Activated CD4-positive, alpha-beta T cell treated with anti-CD3 and anti-CD28 coated beads, Interleukin-2, amount 50 U/mL, for 16 hours (primary cell): ENCODE data around the gene CACNB3.
A peak's percentile ranks its signal among the peaks of the same experiment; 100 is the strongest.

Experiments used
- DNase-seq: peaks from one replicate; pipeline ENCODE4 v3.0.0-alpha.2; 2020

The CACNB3 gene

DNA sequence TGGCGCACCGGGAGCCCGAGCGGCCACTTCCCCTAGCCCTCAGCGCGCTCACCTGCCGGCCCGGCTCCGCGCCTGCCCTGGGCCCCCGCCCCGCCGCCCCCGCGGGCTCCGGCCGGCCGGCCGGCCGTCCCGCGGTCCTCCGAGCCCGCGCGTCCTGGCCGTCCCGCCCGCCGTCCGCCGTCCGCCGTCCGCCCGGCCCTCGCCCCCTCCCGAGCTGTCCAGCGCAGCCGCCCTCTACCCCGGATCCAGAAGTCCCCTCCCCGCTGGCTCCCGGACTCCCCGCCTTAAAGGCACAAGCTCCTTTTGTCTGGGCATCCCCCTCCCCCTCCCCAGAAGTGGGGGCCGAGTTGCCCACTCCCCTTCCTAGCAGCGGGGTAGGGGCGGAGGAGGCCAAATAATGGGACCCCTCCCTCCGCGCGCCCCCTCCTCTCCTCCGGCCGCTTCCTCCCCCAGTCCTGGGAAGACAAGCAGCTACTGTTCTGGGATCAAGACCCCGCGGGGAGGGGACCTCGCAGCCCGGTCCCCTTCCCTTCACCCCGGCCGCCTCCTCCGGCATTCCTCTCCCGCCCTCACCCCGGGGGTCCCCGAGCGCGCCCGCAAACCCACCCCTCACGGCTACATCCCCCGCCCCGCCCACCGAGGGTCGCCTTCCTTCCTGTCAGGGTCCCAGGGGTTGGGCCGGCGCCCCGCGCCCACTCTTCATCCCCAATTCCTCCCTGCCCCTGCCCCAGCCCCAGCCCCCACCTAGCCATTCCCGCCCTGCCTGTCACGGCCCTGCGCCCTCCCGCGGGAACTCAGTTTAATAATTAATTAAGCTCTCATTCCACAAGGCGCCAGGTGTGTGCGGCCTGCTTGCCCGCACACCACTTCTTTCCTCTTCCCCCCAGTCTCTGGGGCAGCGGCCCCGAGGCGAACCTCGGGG, 29.2 kb upstream of the CACNB3 start, which contains the start of gene ADCY6:
TSS of gene ADCY6 (minus strand) at position 236 of the 922 bp plus-strand sequence. CDS start 5,655 bp downstream, outside the sequence.
- no peak for DNase-seq

DNA sequence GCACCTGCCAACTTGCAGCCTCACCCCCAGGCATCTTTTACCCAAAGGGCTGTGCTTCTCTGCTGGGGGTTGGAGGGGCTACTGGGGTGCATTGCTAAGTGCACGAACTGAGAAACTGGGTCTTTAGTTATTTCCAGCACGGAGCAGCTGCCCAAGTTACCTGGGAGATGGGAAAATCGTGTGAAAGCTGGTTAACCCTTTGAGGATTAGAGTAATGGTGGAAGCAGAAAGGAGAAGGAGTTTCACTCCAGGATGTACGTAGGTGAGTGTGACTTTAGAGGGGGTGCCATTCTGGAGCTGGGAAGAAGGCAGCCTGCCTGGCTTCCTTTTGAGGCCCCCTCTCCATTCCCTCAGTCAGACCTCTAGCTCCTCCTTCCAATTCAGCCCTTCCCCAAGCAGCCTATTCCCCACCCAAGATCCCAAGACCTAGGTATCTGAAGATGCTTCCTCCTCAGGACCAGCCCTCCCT, 28.4 kb upstream of the CACNB3 start:
- no peak for DNase-seq

DNA sequence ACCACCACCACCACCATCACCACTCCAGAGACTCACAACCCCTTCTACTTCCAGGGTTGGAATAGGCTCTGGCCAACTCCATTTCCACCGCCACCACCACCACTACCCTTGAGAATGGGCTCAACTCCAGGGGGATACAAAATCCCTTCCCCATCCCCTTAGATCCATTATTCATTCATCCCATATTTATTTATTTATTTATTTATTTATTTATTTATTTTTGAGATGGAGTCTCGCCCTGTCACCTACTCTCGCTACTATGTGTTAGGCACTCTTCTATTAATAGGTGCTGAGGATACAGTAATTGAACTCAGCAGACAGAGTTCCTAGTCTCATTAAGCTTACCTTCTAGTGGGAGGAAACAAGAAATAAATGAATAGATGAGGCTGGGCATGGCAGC, 24.6 kb upstream of the CACNB3 start:
- DNase-seq = no peak

DNA sequence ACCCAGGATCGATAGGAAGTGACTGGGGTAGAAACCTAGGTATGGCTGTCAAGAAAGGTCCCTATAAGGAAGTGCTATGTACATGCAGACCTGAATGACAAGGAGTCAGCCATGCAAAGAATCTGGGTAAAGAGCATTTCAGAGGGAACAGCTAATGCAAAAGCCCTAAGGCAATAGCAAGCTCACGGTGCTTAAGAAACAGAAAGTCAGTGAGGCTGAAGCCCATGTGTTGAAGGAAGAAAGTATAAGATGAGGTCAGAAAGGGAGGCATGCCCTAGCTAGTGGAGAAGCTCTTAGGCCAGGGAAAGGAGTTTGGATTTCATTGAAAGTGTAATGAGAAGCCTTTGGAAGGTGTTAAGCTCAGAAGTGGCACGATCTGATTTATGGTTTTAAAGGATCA, 23.4 kb upstream of the CACNB3 start:
- DNase-seq = no peak

DNA sequence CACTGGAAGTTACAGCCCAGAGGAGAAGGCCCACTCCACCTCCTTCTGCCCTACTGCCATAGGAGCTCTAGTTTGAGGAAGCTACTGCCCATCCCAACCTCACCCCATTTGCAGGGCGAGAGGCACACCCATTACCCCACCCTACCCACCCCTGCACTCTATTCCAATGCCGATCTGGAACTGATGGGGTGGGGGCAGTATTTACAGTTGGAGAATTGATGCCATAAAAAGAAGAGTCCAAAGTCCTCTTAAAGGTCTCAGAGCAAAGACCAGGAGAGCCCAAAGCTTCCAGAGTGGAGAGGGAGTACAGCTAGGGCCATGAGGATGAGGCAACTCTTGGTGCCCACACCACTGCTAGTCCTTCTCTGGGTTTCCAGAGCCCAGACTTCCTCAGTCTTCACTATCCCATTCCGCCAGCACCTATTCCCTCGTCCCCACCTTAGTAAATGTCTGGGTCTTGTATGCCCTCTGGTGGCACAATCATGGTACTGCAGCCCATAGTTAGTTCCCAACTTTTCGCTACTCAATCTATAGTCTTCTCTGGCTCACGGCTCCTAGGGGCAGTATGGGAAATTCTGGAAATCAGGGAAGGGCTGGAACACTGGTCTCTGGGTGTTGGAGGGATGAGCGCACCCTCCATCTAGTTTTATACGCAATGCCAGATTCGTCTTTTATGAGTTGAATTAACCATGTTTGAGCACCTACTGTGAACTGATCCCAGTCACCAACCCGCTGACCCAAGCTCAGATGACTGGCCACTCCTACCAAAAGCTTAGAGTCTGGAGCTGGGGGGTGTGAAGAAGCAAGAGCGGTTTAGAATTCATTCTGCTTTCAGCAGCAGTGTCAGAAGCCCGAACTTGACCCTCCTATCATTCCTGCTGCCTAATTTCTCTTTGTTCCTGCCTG, 22.5 kb upstream of the CACNB3 start:
- DNase-seq = peak; percentile 52

DNA sequence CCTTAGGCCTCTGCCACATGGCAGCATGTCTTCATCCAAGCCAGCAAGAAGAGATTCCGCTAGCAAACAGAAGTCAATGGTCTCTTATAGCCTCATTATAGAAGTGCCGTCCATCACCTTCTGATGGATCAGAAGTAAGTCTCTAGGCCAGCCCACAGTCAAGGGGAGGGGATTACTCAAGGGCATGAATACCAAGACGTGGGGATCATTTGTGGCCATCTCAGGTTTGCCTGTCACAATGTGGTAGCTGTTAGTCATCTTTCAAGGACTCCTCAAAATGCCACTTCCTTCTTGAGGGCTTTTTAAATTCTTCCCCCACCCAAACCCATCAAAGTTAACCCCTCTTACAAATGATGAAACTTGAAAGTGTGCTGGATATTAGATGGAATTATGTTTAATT, 21.3 kb upstream of the CACNB3 start:
- peak; percentile 25 for DNase-seq

DNA sequence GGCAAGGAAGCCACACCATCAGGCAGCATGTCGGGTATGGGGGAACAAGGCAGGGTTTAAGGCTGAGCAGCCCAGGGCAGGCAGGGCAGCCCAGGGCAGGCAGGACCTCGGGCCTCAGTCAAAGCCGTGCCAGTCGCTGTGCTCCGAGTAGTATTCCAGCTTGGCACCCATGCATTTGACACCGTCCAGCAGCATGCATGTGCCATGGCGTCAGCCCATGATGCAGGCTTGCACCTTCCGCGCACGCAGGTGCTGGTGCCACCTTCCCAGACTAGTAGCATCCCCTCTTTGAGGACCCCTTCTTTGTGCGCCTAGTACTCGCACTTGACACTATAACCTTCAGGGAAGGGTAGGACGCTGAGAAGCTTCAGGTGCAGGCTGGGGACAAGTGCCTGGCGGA, 17.8 kb upstream of the CACNB3 start:
- no peak for DNase-seq

DNA sequence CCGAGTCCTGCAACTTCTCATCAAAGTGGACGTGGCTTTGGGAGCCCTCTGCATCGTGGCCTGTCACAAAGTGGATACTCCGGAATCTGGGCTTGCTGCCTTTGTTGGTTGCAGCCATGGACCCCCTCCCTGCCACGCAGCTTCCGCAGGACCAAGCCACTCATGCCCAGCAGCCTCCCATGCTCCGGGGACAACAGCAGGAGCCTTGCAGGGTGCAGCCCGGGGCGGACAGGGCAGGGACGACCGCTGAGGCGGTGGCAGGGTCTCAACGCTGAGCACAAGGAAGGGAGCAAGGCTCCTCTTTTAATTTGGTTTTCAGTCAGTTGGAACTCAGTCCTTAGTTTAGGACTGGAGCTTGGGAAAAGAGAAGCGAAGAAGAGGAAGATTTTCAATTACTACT, 17.3 kb upstream of the CACNB3 start:
- no peak for DNase-seq

DNA sequence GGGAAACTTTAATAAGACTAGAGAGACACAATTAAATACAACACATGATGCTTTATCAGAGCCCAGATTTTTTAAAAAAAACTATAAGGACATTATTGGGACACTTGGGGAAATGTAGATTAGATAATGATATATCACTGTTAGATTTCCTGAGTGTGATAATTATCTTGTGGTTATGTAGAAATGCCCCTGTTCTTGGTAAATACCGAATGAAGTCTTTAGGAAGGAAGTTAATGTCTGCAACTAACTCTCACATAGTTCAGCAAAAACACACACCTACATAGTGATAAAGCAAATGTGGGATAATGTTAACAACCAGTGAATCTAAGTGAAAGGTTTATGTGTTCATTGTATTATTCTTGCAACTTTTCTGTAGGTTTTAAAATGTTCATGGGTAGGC, 14.6 kb upstream of the CACNB3 start:
- no peak for DNase-seq

DNA sequence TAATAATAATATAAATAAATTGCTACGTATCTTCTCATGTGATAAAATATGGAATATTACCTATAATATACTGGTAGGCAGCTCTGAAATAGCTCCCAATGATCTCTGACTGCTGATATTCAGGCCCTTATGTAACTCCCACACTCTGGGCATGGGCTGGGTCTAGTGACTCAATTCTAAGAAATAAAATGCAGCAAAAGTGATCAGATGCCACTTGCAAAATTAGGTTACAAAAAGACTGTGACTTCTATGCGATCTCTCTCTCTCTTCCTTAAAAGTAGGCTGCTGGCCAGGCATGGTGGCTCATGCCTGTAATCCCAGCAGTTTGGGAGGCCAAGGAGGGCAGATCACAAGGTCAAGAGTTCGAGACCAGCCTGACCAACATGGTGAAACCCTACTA, 10.3 kb upstream of the CACNB3 start:
- DNase-seq = no peak

DNA sequence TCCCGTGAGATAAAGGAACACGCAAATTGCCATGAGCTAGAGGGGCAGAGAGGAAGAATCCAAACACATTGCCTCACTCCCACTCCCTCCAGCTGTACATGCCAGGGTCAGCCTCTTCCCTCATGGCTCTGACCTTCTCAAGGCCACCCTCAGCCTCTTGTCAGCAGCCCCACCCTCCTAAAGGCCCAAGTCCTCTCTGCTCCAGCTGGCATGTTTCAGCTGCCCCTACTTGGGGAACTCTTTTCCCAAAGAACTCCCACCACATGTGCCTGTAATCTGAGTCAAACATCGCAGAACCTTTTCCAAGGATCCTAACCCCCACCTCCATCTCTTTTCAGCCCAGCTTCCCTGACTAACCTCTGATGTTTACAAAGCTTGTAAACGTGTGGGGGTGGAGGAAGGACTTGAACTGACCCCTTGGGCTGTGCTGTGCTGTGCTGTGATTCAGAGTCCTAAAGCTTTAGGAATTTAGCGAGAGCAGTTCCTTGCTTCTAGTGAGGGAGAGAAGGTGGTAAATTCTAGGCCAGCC, 7.3 kb upstream of the CACNB3 start:
- no peak for DNase-seq

DNA sequence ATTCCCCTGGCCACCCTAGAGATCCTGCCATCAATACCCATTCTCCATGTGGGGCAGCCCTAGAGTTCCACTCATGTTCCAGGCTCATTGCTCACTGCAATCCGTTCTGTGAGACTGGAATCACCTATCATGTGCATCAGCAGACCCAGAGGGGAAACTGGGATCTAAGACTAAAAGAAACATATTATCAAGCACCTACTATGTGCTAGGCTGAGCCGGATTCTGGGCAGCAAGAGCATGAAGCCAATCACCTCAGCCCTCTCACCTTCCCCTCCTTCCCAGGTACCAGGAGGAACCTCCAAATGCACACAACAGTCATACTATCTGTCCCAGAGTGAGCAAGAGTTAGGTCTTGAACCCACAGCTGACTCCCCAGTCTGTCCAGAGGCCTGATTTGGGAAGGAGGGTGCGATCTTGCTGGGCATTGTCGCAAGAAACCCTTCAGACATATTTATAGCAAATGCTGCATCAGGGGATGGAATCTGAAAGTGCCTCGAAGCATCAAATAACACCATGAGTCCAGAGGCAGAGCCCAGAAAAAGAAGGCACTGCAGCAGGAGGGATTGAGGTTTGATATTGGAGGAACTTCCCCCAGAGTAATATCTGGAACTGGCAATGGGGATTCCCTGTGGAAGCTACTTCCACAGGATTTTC, 6.7 kb upstream of the CACNB3 start:
- no peak for DNase-seq

DNA sequence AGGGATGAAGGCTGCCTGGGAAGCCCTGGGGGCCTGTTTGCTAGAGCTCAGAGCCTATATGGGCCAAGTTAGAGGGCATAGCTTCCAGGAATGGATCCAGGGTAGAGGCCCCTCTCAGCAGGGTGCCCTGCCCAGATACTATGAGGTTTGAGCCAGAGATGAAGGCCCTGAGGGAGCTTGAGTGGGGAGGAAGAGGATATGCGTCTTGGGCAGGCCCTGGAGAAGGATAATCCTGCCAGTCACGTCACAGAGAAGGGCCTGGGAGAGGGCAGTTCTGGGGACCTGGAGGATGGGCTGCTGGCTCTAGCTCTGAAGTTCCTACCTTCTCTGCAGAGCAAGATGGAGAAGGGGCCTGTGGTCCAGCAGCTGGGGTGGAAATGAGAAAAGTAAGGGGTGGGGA, 5.9 kb upstream of the CACNB3 start:
- DNase-seq = no peak

DNA sequence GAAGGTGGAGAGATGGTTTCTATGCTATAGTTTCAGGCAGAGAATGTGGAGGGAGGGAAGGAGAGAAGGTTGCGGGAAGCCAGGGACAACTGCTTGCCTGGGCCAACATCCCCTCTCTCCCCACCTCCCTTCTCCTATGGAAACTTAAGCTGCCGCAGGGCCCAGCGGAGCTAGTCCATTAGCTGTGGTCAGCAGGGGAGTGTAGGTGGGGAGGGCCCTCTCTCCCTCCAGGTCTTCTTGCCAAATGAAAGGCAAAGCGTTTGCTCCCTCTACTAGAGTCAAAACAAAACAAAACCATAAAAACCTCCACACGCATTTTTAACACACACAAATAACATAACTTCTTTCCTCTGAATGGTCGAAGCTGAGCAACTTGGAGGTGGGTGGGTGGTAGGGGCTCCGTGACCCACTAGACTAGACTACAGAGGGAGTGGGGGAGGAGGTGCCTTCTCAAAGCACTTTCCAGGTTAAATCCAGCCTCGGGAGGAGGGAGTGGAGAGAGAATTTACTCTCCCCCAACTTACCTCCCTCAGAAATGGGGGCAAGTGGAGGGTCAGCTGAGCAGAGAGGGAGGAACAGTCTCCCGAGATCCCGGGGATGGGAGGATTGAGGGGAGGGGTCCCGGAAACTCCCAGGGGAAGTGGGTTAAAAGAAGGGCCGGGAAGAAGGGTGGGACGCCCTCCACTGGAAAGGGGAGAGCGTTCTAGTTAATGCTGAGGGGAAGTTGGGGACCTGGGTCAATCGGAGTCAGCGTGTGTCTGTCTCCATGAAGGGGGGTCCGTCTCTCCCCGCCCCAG, 4.6 kb upstream of the CACNB3 start:
- no peak for DNase-seq

DNA sequence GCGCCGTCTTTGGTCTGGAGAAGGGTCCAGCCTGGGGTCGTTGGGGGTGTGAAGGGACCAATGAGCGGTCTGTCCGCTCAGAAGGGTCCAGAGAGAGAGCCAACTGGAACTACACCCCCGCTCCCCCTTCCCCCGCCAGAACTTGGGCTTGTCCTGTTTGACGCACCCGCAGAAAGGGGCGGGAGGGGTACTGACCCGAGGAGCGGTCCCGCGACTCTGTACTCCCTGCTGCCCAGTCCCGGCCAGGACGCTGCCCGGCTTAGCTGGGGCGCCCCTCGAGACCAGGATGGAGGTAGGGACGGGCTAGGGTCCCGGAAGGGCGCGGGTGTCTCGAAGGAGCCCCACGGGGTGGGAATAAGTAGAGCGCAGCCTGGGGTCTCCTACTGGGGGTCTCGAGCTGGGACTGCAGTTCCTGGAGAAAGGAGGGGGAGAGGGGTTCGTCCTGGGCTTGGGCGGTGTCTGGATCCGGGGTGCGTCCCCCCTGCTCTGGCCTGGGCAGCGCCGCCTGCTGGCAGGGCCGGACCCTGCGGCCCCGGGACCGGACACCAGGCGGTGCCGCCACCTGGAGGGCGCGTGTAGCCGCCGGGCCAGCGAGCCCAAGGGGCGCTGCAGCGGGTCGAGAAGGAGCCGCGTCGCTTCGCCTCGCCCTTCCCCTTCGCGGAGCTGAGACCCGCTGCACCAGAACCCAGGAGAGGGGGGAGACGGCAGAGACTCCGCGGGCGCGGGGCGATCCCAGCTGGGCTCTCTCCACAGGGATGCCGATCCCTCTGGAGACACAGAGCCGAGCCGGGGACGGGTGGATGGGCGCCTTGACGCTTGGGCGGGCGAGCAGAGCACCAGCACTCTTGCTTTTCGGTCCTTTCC, 3.8 kb upstream of the CACNB3 start:
- DNase-seq = peak; percentile 87

DNA sequence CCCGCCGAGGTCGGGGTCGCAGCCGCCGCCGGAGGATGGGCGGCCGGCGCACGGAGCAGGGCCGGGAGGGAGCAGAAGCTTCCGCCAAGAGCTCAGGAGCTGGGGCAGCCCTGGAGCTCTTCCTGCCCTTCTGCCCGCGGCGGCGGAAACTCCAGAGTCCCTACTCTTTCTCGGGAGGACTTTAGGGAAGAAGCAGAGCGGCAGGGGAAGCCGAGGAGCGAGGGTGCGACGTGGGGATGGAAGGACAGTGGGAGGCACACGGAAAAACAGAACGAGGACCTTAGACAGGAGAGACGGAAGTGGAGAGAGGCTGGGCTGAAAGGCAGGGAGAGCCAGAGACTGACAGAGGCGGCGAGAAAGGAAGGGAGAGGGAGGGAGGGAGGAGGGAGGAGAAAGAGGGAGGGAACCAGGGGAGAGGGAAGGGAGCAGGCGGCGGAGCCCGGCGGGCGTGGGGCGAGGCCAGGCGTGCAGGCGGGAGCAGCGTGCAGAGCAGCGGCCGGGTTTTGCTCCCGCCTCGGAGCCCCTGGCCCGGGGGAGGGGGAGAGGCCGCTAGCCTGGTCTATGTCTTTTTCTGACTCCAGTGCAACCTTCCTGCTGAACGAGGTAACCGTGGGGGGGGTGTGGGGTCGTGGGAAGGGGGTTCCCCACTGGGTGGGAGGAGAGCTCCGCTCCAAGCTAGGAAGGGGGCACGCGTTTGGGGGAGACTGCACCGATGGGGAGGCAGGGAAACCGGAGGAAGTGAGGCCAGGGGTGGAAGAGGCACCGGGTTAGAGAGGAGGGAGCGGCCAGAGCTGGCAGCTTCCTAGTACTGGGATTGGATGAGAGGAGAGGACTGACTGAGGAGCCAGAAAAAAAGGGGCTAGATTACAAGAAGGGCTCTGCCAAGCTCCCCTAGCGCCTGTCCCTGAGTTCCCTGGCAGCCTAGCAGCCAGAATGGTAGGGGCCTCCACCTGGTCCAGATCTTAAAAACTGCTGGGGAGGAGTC, 2.9 kb upstream of the CACNB3 start:
- peak; percentile 63 for DNase-seq

DNA sequence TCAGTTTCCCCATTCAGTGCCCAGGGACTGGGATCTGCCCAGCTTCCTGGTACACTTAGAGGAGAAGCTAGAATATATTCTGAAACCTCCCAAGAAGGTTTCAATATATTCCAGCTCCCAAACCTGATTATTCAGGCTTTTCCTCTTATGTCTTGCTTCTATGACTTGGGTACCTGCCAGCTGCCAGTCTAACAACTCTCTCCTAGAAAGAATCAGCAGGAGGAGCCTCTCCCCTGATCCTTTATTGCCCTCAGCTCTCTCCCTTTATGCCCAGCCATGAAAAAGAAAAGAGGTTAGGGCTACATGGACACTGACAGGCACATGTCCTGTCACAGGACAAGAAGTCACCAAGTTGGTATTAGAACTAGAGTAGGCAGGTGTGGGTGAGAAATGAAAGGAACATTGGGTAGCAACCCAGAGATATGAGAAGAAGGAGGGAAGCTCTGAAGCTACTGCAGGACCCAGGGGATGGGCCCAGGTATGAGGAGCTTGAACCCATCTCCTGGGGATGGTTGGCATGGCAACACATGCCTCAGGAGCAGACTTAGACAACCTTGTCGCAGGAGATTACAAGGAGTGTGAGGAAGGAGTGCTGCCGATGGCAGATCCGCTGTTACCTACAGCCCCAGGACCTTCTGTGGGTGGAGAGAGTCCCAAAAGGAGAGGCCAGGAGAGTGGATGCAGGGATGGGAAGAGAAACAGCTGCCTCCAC, 2.0 kb upstream of the CACNB3 start:
- no peak for DNase-seq

DNA sequence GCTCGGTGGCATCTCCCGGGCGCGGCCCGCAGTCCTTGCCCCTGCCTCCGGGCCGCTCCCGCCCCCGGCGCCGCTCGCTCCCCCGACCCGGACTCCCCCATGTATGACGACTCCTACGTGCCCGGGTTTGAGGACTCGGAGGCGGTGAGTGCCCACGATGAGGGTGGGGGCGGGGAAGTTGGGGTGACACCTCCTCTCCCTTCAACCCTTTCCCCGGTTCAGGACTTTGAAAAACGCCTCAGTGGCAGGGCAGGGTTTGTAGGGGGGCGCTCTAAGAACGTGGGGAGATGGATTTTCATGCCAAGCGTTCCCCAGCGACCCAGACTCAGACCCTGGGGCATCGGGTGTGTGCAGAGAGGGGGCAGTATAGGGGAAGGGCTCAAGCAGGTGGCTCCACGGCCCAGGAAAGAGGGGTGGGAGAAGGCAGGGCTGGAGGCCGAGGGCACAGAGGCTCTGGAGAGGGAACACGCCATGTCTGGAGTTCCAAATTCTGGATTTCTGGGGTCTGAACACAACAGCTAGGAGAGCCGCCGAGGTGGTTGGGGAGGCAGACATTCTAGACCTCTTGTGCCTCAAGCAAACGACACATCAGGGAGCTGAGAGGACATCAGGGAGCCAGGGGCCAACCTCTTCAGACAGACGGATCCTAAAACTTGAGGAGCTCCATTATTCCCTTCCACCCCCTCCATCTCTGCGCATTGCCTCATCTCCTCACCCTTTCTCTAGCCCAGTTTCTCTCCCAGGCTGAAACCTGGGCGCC, 715 bp downstream of the CACNB3 start:
- DNase-seq = no peak
